ENCODE measurements around the gene DTNBP1. TPM values are rescaled to one million over a fixed set of nuclear protein-coding genes. Genes with fewer than 3 reads are reported as not detected.

Gene DTNBP1
- total RNA-seq, 2 experiments from 2014 or later, result 18.4 to 23.4 TPM

DNA sequence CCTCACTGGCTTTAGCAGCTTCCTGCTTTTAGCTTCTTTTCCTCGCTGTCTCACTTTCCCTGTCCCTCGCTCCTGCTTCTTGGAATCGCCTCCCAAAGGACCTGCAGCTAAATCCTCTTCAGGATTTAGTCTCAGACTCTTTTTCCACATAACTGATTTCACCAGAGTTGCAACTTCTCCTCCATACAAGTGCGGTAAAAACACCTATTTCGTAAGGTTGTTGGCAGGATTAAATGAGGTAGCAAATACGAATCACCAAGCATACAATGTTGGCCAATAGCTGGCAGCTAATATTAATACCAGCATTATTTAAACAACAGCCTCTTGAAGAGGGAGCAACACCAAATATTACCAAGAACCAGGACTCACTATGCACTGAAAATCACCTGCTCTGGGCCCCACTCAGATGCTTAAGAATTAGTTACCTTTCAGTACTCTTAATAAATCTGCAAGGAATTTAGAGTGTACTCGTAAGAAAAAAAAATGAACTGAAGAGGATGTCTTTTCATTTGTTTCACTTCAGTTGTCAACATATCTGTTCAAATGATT lies 123.0 kb downstream of the DTNBP1 start:
- POLR2A ChIA-PET, result no interaction called here
- H3K4me1 Mint-ChIP-seq, result no peaks in the 10 kb centered on the region

GRCh38 chr6:15538766-15539495 lies 123.9 kb downstream of the DTNBP1 start:
- no peak overlapping the region for H3K4me3 Mint-ChIP-seq
- peaks cover 6% of the 10 kb centered on the region for H3K9me3 Mint-ChIP-seq (ENCODE audit: low read depth)
- H3K4me1 Mint-ChIP-seq, result no peaks in the 10 kb centered on the region
- no peak for ATAC-seq
- DNase-seq, result no peak
- ChIA-PET CTCF (interaction anchor here (0.6 kb wide), 1 partner anchor 129 kb away, joined by 3 read pairs; no protein-coding TSS in a partner anchor), POLR2A (no interaction called here)
- H3K36me3 Mint-ChIP-seq (ENCODE audit: low read depth), result peaks cover 7% of the 10 kb centered on the region
- no peak overlapping the region for H3K27ac Mint-ChIP-seq
- intact Hi-C loops (cut with DNase I, micrococcal nuclease), result no loop called here
- no peaks in the 10 kb centered on the region for H3K27me3 Mint-ChIP-seq

More for the DNA sequence above, 123.0 kb downstream of the DTNBP1 start:
- intact Hi-C loops (cut with DNase I, micrococcal nuclease), result no loop called here
- ATAC-seq, result no peak
- CTCF ChIA-PET, result interaction anchor here (1.2 kb wide), 1 partner anchor 84 kb away, joined by 4 read pairs; no protein-coding TSS in a partner anchor
- no peak overlapping the region for H3K27ac Mint-ChIP-seq
- no peaks in the 10 kb centered on the region for H3K27me3 Mint-ChIP-seq
- DNase-seq, result no peak
- H3K4me3 Mint-ChIP-seq, result no peak overlapping the region
- peaks cover 11% of the 10 kb centered on the region for H3K36me3 Mint-ChIP-seq (ENCODE audit: low read depth)
- peaks cover 11% of the 10 kb centered on the region for H3K9me3 Mint-ChIP-seq (ENCODE audit: low read depth)

GRCh38 chr6:15538106-15538505 lies 124.7 kb downstream of the DTNBP1 start:
- H3K4me1 Mint-ChIP-seq, result no peaks in the 10 kb centered on the region
- no peaks in the 10 kb centered on the region for H3K36me3 Mint-ChIP-seq (ENCODE audit: low read depth)
- no peak overlapping the region for H3K27ac Mint-ChIP-seq
- H3K27me3 Mint-ChIP-seq, result no peaks in the 10 kb centered on the region
- intact Hi-C loops (cut with DNase I, micrococcal nuclease), result no loop called here
- ATAC-seq (no peak), DNase-seq (no peak)
- H3K4me3 Mint-ChIP-seq, result no peak overlapping the region
- CTCF ChIA-PET, result interaction anchor here (0.6 kb wide), 1 partner anchor 130 kb away, joined by 3 read pairs; no protein-coding TSS in a partner anchor
- POLR2A ChIA-PET, result no interaction called here
- no peaks in the 10 kb centered on the region for H3K9me3 Mint-ChIP-seq (ENCODE audit: low read depth)

- POLR2A ChIA-PET, result no interaction called here
- no peak for DNase-seq
- no peak for ATAC-seq
- no peaks in the 10 kb centered on the region for H3K4me1 Mint-ChIP-seq
- intact Hi-C loops (cut with DNase I, micrococcal nuclease), result no loop called here
- peaks cover 7% of the 10 kb centered on the region for H3K36me3 Mint-ChIP-seq (ENCODE audit: low read depth)
- no peak overlapping the region for H3K4me3 Mint-ChIP-seq
- H3K27ac Mint-ChIP-seq, result no peak overlapping the region
- CTCF ChIA-PET, result no interaction called here
- H3K27me3 Mint-ChIP-seq, result no peaks in the 10 kb centered on the region
- H3K9me3 Mint-ChIP-seq (ENCODE audit: low read depth), result no peaks in the 10 kb centered on the region
Measured at GRCh38 chr6:15536198-15536955, 126.5 kb downstream of the DTNBP1 start.

DNA sequence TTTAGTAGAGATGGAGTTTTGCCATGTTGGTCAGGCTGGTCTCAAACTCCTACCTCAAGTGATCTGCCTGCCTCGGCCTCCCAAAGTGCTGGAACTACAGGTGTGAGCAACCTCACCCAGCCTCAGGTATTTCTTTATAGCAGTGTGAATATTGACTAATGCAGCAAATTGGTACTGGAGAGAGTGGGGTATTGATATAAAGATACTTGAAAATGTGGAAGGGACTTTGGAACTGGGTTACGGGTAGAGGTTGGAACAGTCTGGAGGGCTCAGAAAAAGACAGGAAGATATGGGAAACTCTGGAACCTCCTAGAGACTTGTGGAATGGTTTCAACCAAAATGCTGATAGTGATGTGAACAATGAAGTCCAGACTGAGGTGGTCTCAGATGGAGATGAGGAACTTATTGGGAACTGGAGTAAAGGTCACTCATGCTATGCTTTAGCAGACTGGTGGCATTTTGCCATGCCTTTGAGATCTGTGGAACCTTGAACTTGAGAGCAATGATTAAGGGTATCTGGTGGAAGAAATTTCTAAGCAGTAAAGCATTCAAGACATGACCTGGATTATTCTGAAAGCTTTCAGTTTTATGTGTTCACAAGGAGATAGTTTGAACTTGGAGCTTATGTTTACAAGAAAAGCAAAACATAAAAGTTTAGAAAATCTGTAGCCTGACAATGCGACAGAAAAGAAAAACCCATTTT lies 127.2 kb downstream of the DTNBP1 start:
- ChIA-PET POLR2A (no interaction called here), CTCF (no interaction called here)
- intact Hi-C loops (cut with DNase I, micrococcal nuclease), result no loop called here
- no peak for ATAC-seq
- peaks cover 10% of the 10 kb centered on the region for H3K36me3 Mint-ChIP-seq (ENCODE audit: low read depth)
- H3K9me3 Mint-ChIP-seq (ENCODE audit: low read depth), result no peaks in the 10 kb centered on the region
- DNase-seq, result no peak
- no peak overlapping the region for H3K27ac Mint-ChIP-seq
- H3K27me3 Mint-ChIP-seq, result no peaks in the 10 kb centered on the region
- H3K4me3 Mint-ChIP-seq, result no peak overlapping the region
- H3K4me1 Mint-ChIP-seq, result peaks cover 4% of the 10 kb centered on the region

DNA sequence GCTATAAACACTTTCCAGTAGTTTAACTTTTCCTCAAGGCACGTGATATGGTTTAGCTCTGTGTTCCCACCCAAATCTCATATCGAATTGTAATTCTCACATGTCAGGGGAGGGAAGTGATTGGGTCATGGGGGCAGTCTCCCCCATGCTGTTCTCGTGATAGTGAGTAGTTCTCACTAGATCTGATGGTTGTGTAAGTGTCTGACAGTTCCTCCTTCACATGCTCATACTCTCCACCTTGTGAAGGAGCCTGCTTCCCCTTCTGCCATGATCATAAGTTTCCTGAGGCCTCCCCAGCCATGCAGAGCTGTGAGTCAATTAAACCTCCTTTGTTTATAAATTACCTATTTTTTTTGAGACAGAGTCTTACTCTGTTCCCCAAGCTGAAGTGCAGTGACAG lies 127.9 kb downstream of the DTNBP1 start:
- intact Hi-C loops (cut with DNase I, micrococcal nuclease), result no loop called here
- no peak for ATAC-seq
- H3K27me3 Mint-ChIP-seq, result no peaks in the 10 kb centered on the region
- H3K9me3 Mint-ChIP-seq (ENCODE audit: low read depth), result no peaks in the 10 kb centered on the region
- ChIA-PET POLR2A (no interaction called here), CTCF (interaction anchor here (0.6 to 1.4 kb wide), 2 partner anchors 15 to 508 kb away, joined by 3 read pairs; no protein-coding TSS in a partner anchor)
- no peak overlapping the region for H3K27ac Mint-ChIP-seq
- no peak overlapping the region for H3K4me3 Mint-ChIP-seq
- DNase-seq, result no peak
- H3K36me3 Mint-ChIP-seq (ENCODE audit: low read depth), result peaks cover 15% of the 10 kb centered on the region
- H3K4me1 Mint-ChIP-seq, result peaks cover 10% of the 10 kb centered on the region

DNA sequence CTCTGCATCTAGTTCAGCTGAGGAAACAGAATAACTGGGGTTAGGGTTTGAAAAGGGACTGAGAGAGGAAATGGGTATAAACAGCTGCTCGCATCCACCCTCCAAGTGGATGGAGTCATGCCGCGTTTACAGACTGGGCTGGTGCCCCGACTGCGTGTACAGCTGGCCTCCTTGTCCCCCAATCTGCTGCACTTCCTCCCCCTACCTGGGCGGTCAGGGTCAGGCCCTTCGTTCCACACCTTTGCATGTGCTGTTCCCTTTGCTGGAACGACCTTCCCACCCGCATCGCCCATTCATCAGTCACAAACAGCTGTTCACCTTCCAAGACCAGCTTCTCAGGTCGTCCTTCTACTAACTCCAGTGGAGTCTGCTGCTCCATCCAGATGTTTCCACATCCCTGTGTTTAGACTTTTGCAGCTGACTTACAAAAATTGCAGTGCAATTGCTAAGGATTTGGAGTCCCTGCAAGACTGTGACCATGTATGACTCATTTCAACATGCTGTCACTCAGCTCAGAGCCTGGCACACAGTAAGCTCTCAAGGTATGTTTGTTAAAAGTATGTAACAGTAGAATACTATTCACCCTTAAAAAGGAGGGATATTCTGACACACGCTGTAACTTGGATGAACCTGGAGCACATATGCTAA lies 129.3 kb downstream of the DTNBP1 start:
- ChIA-PET CTCF (interaction anchor here (0.6 to 1.0 kb wide), 3 partner anchors 10 to 508 kb away, joined by 3 read pairs; no protein-coding TSS in a partner anchor), POLR2A (interaction anchor here (0.7 kb wide), 1 partner anchor 1460 kb away, joined by 4 read pairs; no protein-coding TSS in a partner anchor)
- Mint-ChIP-seq H3K9me3 (ENCODE audit: low read depth) (no peaks in the 10 kb centered on the region), H3K27me3 (no peaks in the 10 kb centered on the region), H3K4me3 (no peak overlapping the region), H3K4me1 (peaks cover 10% of the 10 kb centered on the region), H3K36me3 (ENCODE audit: low read depth) (peaks cover 22% of the 10 kb centered on the region), H3K27ac (peak overlapping the region; percentile 27)
- ATAC-seq, result no peak
- intact Hi-C loops (cut with DNase I, micrococcal nuclease), result no loop called here
- DNase-seq, result no peak

GRCh38 chr6:15531973-15532372 lies 130.9 kb downstream of the DTNBP1 start:
- ATAC-seq (no peak), DNase-seq (no peak)
- Mint-ChIP-seq H3K9me3 (ENCODE audit: low read depth) (peaks cover 3% of the 10 kb centered on the region), H3K4me1 (peaks cover 10% of the 10 kb centered on the region), H3K27me3 (no peaks in the 10 kb centered on the region), H3K4me3 (no peak overlapping the region), H3K27ac (no peak overlapping the region), H3K36me3 (ENCODE audit: low read depth) (peaks cover 31% of the 10 kb centered on the region)
- CTCF ChIA-PET, result no interaction called here
- intact Hi-C loops (cut with DNase I, micrococcal nuclease), result no loop called here
- POLR2A ChIA-PET, result no interaction called here

DNA sequence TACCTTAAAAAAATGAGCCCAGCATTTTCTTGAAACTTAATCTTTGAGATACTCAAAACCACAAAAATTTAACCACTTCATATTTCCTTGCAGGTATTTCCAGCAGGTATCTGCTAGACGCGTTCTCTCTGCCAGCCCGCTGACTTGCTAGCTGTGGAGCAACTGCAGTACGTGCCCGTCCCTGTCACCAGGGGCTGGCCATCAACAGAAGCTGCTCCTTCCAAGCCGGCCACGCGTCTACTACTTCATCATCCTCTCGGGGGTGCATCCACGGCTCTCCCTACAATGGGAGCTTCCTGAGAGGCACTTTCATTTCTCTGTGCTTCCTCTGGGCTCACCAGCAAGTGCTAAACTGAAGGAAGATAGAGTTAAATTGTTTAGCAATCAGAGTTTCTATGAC lies 132.4 kb downstream of the DTNBP1 start:
- H3K36me3 Mint-ChIP-seq (ENCODE audit: low read depth), result peaks cover 43% of the 10 kb centered on the region
- H3K4me3 Mint-ChIP-seq, result no peak overlapping the region
- H3K27me3 Mint-ChIP-seq, result no peaks in the 10 kb centered on the region
- ATAC-seq (no peak), DNase-seq (no peak)
- H3K4me1 Mint-ChIP-seq, result peaks cover 22% of the 10 kb centered on the region
- H3K27ac Mint-ChIP-seq, result no peak overlapping the region
- POLR2A ChIA-PET, result no interaction called here
- peaks cover 6% of the 10 kb centered on the region for H3K9me3 Mint-ChIP-seq (ENCODE audit: low read depth)
- intact Hi-C loops (cut with DNase I, micrococcal nuclease), result no loop called here
- CTCF ChIA-PET, result interaction anchor here (0.8 kb wide), 1 partner anchor 40 kb away, joined by 3 read pairs; no protein-coding TSS in a partner anchor

DNA sequence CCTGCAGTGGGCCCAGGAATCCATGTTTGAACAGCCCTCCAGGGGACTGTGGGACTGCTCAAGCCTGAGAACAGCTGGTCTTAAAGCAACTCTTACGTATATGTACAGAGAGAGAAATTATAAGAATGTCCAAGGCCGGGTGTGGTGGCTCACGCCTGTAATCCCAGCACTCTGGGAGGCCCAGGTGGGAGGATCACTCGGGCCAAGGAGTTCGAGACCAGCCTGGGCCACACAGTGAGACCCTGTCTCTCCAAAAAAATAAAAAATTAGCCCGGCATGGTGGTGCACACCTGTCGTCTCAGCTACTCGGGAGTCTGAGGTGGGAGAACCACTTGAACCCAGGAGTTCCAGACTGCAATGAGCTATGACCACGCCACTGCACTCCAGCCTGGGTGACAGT lies 134.0 kb downstream of the DTNBP1 start:
- H3K9me3 Mint-ChIP-seq (ENCODE audit: low read depth), result peaks cover 6% of the 10 kb centered on the region
- ATAC-seq (no peak), DNase-seq (no peak)
- intact Hi-C loops (cut with DNase I, micrococcal nuclease), result loop anchor here (5.0 to 10.0 kb wide), 2 partner anchors 93 to 676 kb away; no protein-coding TSS in a partner anchor
- H3K4me1 Mint-ChIP-seq, result peaks cover 24% of the 10 kb centered on the region
- no peak overlapping the region for H3K27ac Mint-ChIP-seq
- CTCF ChIA-PET, result no interaction called here
- H3K36me3 Mint-ChIP-seq (ENCODE audit: low read depth), result peaks cover 56% of the 10 kb centered on the region
- POLR2A ChIA-PET, result no interaction called here
- H3K27me3 Mint-ChIP-seq, result no peaks in the 10 kb centered on the region
- H3K4me3 Mint-ChIP-seq, result no peak overlapping the region
